Esophagus muscularis mucosa (tissue), 4 donors: Measurements from ENCODE around the gene SVOPL. TPM values are rescaled to one million over a fixed set of nuclear protein-coding genes. Genes with fewer than 3 reads are reported as not detected.

ENCODE experiments used
- DNase-seq: peaks from one replicate; pipeline ENCODE4 v3.0.0-alpha.2; 2017; ENCODE audit errors: extremely low spot score
- H3K27ac ChIP-seq, 4 donors: fragments of 200-600 bp; sonication (generic); replicated peaks in 1 of 4; 1 replicate in 3 of 4; 2 replicates in 1 of 4; pipeline ENCODE4 v1.5.1; 2016 to 2019; ENCODE audit warnings: mild to moderate bottlenecking in 1 of 4
- H3K27me3 ChIP-seq, 4 donors: fragments of 200-600 bp; sonication (generic); one replicate each; pipeline versions ENCODE4 v1.5.1 to v1.6.0; 2016 to 2019
- H3K36me3 ChIP-seq, 4 donors: fragments of 200-600 bp; sonication (generic); one replicate each; pipeline ENCODE4 v1.5.1; 2016 to 2019
- H3K4me1 ChIP-seq, 4 donors: fragments of 200-600 bp; sonication (generic); one replicate each; pipeline ENCODE4 v1.5.1; 2016 to 2019
- H3K4me3 ChIP-seq, 4 donors: fragments of 200-600 bp; sonication (generic); 1 replicate in 2 of 4; 2 replicates in 2 of 4; pipeline ENCODE4 v1.5.1; 2016 to 2019; ENCODE audit warnings: mild to moderate bottlenecking in 4 of 4, moderate library complexity in 1 of 4
- H3K9me3 ChIP-seq, 4 donors: fragments of 200-600 bp; sonication (generic); 1 replicate in 3 of 4; 2 replicates in 1 of 4; pipeline ENCODE4 v1.5.1; 2016 to 2019
- EP300 ChIP-seq: sonication (generic); formaldehyde crosslinking; IDR thresholded peaks from one replicate; pipeline ENCODE4 v1.6.1; 2017; ENCODE audit warnings: antibody characterized with exemption
- POLR2A ChIP-seq: fragments of 450-650 bp; IDR thresholded peaks from one replicate; pipeline ENCODE4 v1.6.1; 2017; ENCODE audit warnings: antibody characterized with exemption, moderate library complexity, mild to moderate bottlenecking, low read depth
- POLR2AphosphoS5 ChIP-seq, 2 donors: sonication (generic); formaldehyde crosslinking; IDR thresholded peaks; one replicate each; pipeline ENCODE4 v1.6.1; 2017; ENCODE audit warnings: antibody characterized with exemption in 2 of 2
- WGBS: methylation state at CpG from one replicate; pipeline ENCODE4 v1.1.5; 2018; 5-methylcytosine and 5-hydroxymethylcytosine counted together
- intact Hi-C: fragments of 100-400 bp; cut with DNase I; formaldehyde crosslinking; loops from one replicate; pipeline ENCODE4 v1.15.1; 2023
- total RNA-seq, 4 donors: library from RNA; depleted of rRNA; stranded (reverse); fragments of >200 nt; gene quantifications; one replicate each; pipeline versions ENCODE4 v1.1.0 to v1.2.1, GENCODE V29; 2016
- TF ChIP-seq, protein P1 (sequence below), 3 experiments: fragments of 200-600 bp in 2 of 3; fragments of 450-650 bp in 1 of 3; sonication (generic) in 2 of 3; IDR thresholded peaks; one replicate each; pipeline ENCODE4 v1.5.1; 2017 to 2019; ENCODE audit warnings: antibody characterized with exemption in 3 of 3, mild to moderate bottlenecking in 2 of 3, moderate library complexity in 1 of 3

The SVOPL gene
- total RNA-seq, 4 donors from 2014 or later = not detected

DNA sequence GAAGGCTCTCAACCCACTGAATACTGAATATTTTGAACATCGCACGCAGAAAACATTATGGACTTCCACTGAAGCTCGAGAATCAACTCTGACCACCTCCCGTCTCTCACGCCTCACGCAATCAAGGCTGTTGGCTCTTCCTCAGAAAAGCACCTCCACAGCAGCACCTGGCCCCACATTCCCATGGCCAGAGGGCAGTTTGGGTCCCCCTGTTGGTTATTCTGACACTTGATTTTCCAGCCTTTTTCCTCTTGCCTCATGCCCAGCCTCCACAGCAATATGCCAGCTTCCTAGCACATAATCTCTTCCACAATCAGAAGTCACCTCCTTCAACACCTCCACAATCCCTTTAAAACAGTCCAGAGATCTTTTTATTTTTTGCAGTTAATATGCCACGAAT is 55.9 kb downstream of the SVOPL start:
- Histone ChIP-seq H3K27ac (no peak overlapping the region), H3K9me3 (no peaks in the 10 kb centered on the region), H3K27me3 (no peaks in the 10 kb centered on the region), H3K4me3 (no peak overlapping the region), H3K36me3 (no peaks in the 10 kb centered on the region), H3K4me1 (no peaks in the 10 kb centered on the region)
- intact Hi-C loops = no loop called here
- no peak for DNase-seq
- TF ChIP-seq, protein P1, sequence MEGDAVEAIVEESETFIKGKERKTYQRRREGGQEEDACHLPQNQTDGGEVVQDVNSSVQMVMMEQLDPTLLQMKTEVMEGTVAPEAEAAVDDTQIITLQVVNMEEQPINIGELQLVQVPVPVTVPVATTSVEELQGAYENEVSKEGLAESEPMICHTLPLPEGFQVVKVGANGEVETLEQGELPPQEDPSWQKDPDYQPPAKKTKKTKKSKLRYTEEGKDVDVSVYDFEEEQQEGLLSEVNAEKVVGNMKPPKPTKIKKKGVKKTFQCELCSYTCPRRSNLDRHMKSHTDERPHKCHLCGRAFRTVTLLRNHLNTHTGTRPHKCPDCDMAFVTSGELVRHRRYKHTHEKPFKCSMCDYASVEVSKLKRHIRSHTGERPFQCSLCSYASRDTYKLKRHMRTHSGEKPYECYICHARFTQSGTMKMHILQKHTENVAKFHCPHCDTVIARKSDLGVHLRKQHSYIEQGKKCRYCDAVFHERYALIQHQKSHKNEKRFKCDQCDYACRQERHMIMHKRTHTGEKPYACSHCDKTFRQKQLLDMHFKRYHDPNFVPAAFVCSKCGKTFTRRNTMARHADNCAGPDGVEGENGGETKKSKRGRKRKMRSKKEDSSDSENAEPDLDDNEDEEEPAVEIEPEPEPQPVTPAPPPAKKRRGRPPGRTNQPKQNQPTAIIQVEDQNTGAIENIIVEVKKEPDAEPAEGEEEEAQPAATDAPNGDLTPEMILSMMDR (IDR thresholded peaks at IDR 0.05) = no peak
- TF ChIP-seq EP300 = no peak
- TF ChIP-seq POLR2A = no peak
- TF ChIP-seq POLR2AphosphoS5 (IDR thresholded peaks at IDR 0.05) = no peak
- whole genome bisulfite sequencing = 89% methylated on average over 7 of the region's 7 CpGs

DNA sequence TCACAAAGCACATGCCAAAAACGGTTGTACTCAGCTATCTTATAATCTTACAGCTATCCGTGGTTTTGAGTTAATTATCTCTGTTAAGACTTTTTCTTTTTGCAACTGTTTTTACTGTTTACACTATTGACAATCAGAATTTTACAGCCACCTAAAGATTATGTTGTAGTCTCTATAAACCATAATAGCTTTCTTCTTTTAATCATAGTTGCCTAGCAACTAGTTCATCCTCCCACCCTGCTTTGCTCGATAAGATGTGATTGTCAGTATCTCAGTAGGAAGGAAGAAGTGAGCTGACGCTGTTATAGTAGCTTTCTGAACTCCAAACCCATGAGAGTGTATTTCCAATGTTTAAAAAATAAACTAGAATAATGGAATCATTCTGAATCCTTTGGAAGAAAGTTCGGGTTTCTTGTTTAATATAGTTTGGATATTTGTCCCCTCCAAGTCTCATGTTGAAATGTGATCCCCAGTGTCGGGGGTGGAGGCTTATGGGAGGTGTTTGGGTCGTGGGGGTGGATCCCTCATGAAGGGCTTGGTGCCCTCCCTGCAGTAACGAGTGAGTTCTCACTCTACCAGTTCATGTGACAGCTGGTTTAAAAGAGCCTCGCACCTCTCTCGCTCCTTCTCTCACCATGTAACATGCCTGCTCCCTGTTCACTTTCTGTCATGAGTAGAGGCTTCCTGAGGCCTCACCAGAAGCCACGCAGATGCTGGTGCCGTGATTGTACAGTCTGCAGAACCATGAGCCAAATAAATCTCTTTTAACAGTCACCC is 68.1 kb downstream of the SVOPL start:
- H3K9me3 ChIP-seq = no peaks in the 10 kb centered on the region

DNA sequence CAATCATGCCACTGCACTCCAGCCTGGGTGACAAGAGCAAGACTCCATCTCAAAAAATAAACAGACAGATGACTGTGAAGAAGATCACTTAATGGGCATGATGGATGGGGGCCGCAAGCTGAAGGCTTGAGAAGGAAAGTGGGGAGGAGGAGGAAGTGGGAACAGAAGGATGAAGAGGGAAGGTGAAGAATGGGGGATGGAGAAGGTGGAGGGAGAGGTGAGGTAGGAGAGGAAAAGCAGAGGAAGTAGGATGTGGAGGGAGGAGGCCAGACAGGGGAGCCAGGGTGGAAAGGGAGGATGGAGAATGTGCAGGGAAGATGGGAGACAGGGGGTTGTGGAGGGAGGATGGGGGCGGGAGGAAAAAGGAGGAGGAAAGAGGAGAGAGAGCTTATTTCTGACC is 68.8 kb downstream of the SVOPL start:
- intact Hi-C loops = no loop called here
- DNase-seq = no peak
- Histone ChIP-seq H3K4me3 (no peak overlapping the region), H3K9me3 (no peaks in the 10 kb centered on the region), H3K4me1 (no peaks in the 10 kb centered on the region), H3K36me3 (no peaks in the 10 kb centered on the region), H3K27ac (no peak overlapping the region), H3K27me3 (peaks cover 0 to 3% (median 0%) of the 10 kb centered on the region in 4 donors)
- 69% methylated on average over 2 of the region's 2 CpGs for WGBS
- TF ChIP-seq EP300 = no peak
- no peak for TF ChIP-seq POLR2A

More for the DNA sequence above, 68.1 kb downstream of the SVOPL start:
- WGBS = 60% methylated on average over 12 of the region's 12 CpGs
- H3K27me3 ChIP-seq = peaks cover 0 to 3% (median 0%) of the 10 kb centered on the region in 4 donors
- H3K4me3 ChIP-seq = no peak overlapping the region
- no peak overlapping the region for H3K27ac ChIP-seq
- no peak for DNase-seq
- H3K36me3 ChIP-seq = no peaks in the 10 kb centered on the region
- intact Hi-C loops = no loop called here
- no peaks in the 10 kb centered on the region for H3K4me1 ChIP-seq
- no peak for TF ChIP-seq EP300
- TF ChIP-seq, protein P1 (IDR thresholded peaks at IDR 0.05) = no peak

DNA sequence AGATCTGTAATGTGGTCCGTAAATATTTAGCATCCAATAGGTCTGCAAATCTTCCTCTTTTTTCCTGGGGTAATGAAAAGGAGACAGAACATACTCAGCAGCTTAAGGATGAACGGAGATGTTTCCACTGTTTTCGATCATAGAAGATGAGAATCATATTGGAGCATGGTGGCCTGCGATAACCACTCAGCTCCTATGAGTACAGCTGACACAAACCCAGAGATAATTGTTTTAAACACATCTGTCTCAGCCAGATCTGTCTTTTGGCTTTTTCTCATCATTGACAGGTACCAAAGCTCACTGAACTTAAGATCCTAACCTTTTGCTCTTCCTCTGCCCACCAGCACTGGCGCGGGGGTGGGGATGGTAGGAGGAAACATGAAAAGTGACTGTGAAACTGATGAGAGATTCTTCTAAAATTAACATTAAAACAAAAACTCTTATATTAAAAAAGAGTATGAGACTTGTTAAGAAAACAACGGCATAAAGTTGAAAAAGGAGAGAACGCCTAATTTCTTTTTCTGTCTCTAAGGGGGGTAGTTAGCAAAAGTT is 71.0 kb downstream of the SVOPL start:
- no peak for TF ChIP-seq EP300
- no peak for TF ChIP-seq POLR2AphosphoS5 (IDR thresholded peaks at IDR 0.05)
- intact Hi-C loops = no loop called here
- 90% methylated on average over 8 of the region's 8 CpGs for WGBS

DNA sequence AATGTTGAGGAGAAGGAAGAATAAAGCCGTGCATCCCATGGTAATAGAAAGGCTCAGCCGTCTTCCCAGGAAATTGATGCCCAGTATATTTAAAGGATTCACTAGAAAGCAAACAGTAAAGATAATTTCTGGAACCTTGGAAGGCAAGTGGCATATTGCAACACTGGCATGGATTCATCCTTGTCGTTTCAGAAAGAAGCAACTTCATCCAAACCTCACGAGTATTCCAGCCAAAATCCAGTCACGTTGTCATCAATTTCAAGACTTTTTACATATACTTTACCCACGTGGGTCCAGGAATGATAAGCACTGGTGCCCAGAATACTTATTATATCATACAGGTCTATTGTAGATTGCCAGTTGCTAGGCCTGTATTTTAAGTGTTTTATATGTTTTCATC is 73.8 kb downstream of the SVOPL start:
- Histone ChIP-seq H3K27ac (no peak overlapping the region), H3K36me3 (no peaks in the 10 kb centered on the region), H3K4me1 (no peaks in the 10 kb centered on the region), H3K4me3 (no peak overlapping the region), H3K9me3 (no peaks in the 10 kb centered on the region), H3K27me3 (peaks cover 0 to 3% (median 0%) of the 10 kb centered on the region in 4 donors)
- no peak for TF ChIP-seq EP300
- no peak for TF ChIP-seq POLR2AphosphoS5 (IDR thresholded peaks at IDR 0.05)
- TF ChIP-seq, protein P1 (IDR thresholded peaks at IDR 0.05) = no peak
- no peak for TF ChIP-seq POLR2A
- 70% methylated on average over 6 of the region's 6 CpGs for WGBS
- no peak for DNase-seq
- intact Hi-C loops = no loop called here

More for the DNA sequence above, 71.0 kb downstream of the SVOPL start:
- DNase-seq = no peak
- Histone ChIP-seq H3K4me3 (no peak overlapping the region), H3K27ac (no peak overlapping the region), H3K9me3 (no peaks in the 10 kb centered on the region), H3K36me3 (no peaks in the 10 kb centered on the region), H3K27me3 (peaks cover 0 to 3% (median 0%) of the 10 kb centered on the region in 4 donors), H3K4me1 (no peaks in the 10 kb centered on the region)
